ENCODE measurements around the gene DIAPH1. TPM values are rescaled to one million over a fixed set of nuclear protein-coding genes. Genes with fewer than 3 reads are reported as not detected.

DIAPH1 gene
- total RNA-seq, 2 donors from 2014 or later, result 186 to 268 TPM

DNA sequence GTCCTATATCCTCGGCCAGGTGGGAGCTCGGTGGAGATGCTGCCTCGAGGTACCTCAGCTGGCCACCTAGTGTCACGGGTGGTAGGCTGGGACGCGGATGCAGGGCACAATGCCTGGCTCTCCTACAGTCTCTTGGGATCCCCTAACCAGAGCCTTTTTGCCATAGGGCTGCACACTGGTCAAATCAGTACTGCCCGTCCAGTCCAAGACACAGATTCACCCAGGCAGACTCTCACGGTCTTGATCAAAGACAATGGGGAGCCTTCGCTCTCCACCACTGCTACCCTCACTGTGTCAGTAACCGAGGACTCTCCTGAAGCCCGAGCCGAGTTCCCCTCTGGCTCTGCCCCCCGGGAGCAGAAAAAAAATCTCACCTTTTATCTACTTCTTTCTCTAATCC lies 141.0 kb downstream of the DIAPH1 start:
- Mint-ChIP-seq H3K4me3 (peak overlapping the region; percentile 87), H3K4me1 (peaks cover 8% of the 10 kb centered on the region), H3K36me3 (ENCODE audit: low read depth) (no peaks in the 10 kb centered on the region), H3K9me3 (no peaks in the 10 kb centered on the region), H3K27ac (no peak overlapping the region), H3K27me3 (peaks cover 56% of the 10 kb centered on the region)
- no peak for ATAC-seq (replicated peaks)

DNA sequence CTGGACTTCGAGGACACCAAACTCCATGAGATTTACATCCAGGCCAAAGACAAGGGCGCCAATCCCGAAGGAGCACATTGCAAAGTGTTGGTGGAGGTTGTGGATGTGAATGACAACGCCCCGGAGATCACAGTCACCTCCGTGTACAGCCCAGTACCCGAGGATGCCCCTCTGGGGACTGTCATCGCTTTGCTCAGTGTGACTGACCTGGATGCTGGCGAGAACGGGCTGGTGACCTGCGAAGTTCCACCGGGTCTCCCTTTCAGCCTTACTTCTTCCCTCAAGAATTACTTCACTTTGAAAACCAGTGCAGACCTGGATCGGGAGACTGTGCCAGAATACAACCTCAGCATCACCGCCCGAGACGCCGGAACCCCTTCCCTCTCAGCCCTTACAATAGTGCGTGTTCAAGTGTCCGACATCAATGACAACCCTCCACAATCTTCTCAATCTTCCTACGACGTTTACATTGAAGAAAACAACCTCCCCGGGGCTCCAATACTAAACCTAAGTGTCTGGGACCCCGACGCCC lies 141.7 kb downstream of the DIAPH1 start:
- Mint-ChIP-seq H3K9me3 (no peaks in the 10 kb centered on the region), H3K27me3 (peaks cover 51% of the 10 kb centered on the region), H3K4me3 (peak overlapping the region; percentile 87), H3K27ac (no peak overlapping the region), H3K36me3 (ENCODE audit: low read depth) (no peaks in the 10 kb centered on the region), H3K4me1 (peaks cover 8% of the 10 kb centered on the region)
- no peak for ATAC-seq (replicated peaks)

DNA sequence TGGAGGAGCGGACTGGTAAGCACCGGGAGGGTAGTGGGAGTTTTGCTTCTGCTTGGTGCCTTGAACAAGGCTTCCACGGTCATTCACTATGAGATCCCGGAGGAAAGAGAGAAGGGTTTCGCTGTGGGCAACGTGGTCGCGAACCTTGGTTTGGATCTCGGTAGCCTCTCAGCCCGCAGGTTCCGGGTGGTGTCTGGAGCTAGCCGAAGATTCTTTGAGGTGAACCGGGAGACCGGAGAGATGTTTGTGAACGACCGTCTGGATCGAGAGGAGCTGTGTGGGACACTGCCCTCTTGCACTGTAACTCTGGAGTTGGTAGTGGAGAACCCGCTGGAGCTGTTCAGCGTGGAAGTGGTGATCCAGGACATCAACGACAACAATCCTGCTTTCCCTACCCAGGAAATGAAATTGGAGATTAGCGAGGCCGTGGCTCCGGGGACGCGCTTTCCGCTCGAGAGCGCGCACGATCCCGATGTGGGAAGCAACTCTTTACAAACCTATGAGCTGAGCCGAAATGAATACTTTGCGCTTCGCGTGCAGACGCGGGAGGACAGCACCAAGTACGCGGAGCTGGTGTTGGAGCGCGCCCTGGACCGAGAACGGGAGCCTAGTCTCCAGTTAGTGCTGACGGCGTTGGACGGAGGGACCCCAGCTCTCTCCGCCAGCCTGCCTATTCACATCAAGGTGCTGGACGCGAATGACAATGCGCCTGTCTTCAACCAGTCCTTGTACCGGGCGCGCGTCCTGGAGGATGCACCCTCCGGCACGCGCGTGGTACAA lies 142.5 kb downstream of the DIAPH1 start:
- Mint-ChIP-seq H3K4me3 (peak overlapping the region; percentile 87), H3K27ac (peak overlapping the region; percentile 37), H3K36me3 (ENCODE audit: low read depth) (no peaks in the 10 kb centered on the region), H3K27me3 (peaks cover 50% of the 10 kb centered on the region), H3K9me3 (no peaks in the 10 kb centered on the region), H3K4me1 (peaks cover 8% of the 10 kb centered on the region)
- peak; percentile 35 for ATAC-seq (replicated peaks)

DNA sequence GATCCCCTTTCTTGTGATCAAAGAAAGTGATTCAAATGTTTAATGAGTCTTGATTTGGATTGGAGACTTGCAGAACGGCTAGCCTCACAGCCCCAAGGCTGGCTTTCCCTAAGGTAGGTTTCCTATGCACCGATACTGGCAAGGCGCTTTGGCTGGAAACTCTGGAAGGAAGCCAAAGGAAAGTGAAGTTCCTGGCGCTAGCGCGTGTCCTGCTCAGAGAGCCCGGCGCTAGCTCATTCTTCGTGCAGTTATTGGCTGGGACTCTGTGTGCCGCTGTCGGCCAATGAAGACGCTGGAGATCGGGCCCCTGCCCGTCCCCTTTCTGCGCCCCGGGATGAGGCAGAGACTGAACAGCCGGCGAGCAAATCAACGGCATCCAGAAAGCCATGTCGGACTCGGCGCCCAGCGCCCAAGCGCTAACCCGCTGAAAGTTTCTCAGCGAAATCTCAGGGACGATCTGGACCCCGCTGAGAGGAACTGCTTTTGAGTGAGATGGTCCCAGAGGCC lies 143.1 kb downstream of the DIAPH1 start, which contains the start of gene PCDHGC3:
PCDHGC3 (plus strand) TSS at position 342 of the 507 bp plus-strand sequence; CDS start at position 493, 151 bp downstream.
- H3K27ac Mint-ChIP-seq, result peak within 1 kb of the TSS; percentile 37
- H3K36me3 Mint-ChIP-seq (ENCODE audit: low read depth), result no peaks in the 10 kb centered on the region
- H3K4me3 Mint-ChIP-seq, result peak within 1 kb of the TSS; percentile 87
- H3K9me3 Mint-ChIP-seq, result no peaks in the 10 kb centered on the region
- peaks cover 44% of the 10 kb centered on the region for H3K27me3 Mint-ChIP-seq
- peak; percentile 94 for ATAC-seq (replicated peaks)
- H3K4me1 Mint-ChIP-seq, result peaks cover 8% of the 10 kb centered on the region

DNA sequence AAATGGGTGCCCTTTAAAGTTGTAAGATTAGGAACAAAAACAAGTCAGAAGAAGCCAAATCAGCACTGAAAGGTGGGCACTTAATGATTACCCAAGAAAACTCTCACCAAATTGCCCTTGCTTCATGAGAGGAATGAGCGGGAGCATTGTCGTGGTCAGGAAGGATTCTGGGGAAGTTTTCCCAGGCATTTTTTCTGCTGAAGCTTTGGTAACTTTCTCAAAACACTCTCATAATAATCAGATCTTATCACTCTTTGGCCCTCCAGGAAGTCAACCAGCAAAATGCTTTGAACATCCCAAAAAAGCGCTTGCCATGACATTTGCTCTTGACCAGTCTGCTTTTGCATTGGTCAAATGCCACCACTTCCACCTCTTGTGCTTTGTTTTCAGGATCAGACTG lies 153.4 kb downstream of the DIAPH1 start:
- Mint-ChIP-seq H3K27me3 (peaks cover 12% of the 10 kb centered on the region), H3K9me3 (no peaks in the 10 kb centered on the region), H3K4me1 (no peaks in the 10 kb centered on the region), H3K27ac (no peak overlapping the region), H3K4me3 (no peak overlapping the region), H3K36me3 (ENCODE audit: low read depth) (no peaks in the 10 kb centered on the region)
- no peak for ATAC-seq (replicated peaks)

Other genes with a start within 250 kb of the DIAPH1 start
- gene PCDHGB3, start 248.8 kb downstream of the DIAPH1 start, total RNA-seq, result under 1 TPM in 1 of 2 donors, not detected in 1; 0.21 TPM
- gene PCDHGA6, start 245.1 kb downstream of the DIAPH1 start, total RNA-seq, result under 1 TPM; 0.06 to 0.40 TPM
- gene PCDHGA7, start 236.3 kb downstream of the DIAPH1 start, total RNA-seq, result under 1 TPM in 1 of 2 donors, not detected in 1; 0.06 TPM
- gene PCDHGB4, start 231.3 kb downstream of the DIAPH1 start, total RNA-seq, result under 1 TPM; 0.06 to 0.08 TPM
- not detected for gene PCDHGA8, start 226.4 kb downstream of the DIAPH1 start, total RNA-seq
- gene PCDHGB5, start 221.1 kb downstream of the DIAPH1 start, total RNA-seq, result under 1 TPM; 0.09 to 0.24 TPM
- not detected for gene PCDHGA9, start 216.2 kb downstream of the DIAPH1 start, total RNA-seq
- gene PCDHGB6, start 211.0 kb downstream of the DIAPH1 start, total RNA-seq, result under 1 TPM in 1 of 2 donors, not detected in 1; 0.08 TPM
- under 1 TPM; 0.06 to 0.08 TPM for gene PCDHGA10, start 206.0 kb downstream of the DIAPH1 start, total RNA-seq
- gene PCDHGB7, start 201.3 kb downstream of the DIAPH1 start, total RNA-seq, result under 1 TPM in 1 of 2 donors, not detected in 1; 0.11 TPM
- under 1 TPM in 1 of 2 donors, not detected in 1; 0.09 TPM for gene PCDHGA11, start 197.9 kb downstream of the DIAPH1 start, total RNA-seq
- not detected for gene PCDHGA12, start 188.5 kb downstream of the DIAPH1 start, total RNA-seq
- under 1 TPM in 1 of 2 donors, not detected in 1; 0.56 TPM for gene PCDHGC3, start 143.0 kb downstream of the DIAPH1 start, total RNA-seq
- gene PCDHGC4, start 134.0 kb downstream of the DIAPH1 start, total RNA-seq, result not detected
- gene PCDHGC5, start 129.9 kb downstream of the DIAPH1 start, total RNA-seq, result not detected
- 100 to 1,000 TPM; 123 to 174 TPM for gene HDAC3, start 17.8 kb upstream of the DIAPH1 start, total RNA-seq
- gene RELL2, start 18.0 kb upstream of the DIAPH1 start, total RNA-seq, result 10 to 100 TPM; 16.5 to 29.9 TPM
- gene FCHSD1, start 32.4 kb upstream of the DIAPH1 start, total RNA-seq, result 100 to 1,000 TPM in 1 of 2 donors, 10 to 100 TPM in 1; 38.7 to 113 TPM
- 10 to 100 TPM in 1 of 2 donors, 1 to 10 TPM in 1; 7.1 to 19.6 TPM for gene ARAP3, start 63.2 kb upstream of the DIAPH1 start, total RNA-seq

Data from activated T-helper 17 cell treated with anti-CD3 and anti-CD28 coated beads, Interleukin-2, amount 50 U/mL, for 72 hours (primary cell).